Activated naive CD8-positive, alpha-beta T cell treated with anti-CD3 and anti-CD28 coated beads, Interleukin-2, amount 10 ng/mL, durations not matched to agents 7 days and 5 days (primary cell): ENCODE measurements around the gene CIB4. TPM values are rescaled to one million over a fixed set of nuclear protein-coding genes. Genes with fewer than 3 reads are reported as not detected.

ENCODE experiments used
- ATAC-seq: fragments of 150-1000 bp; cut with Tn5 transposase; one replicate; pipeline ENCODE4 v1.10.0; 2021; ENCODE audit warnings: low read depth, moderate library complexity
- POLR2A ChIA-PET: fragments of 350-600 bp; sonication (Branson Sonifier 250); formaldehyde crosslinking; loops from one replicate; lab custom pipeline; 2021; ENCODE audit warnings: antibody characterized with exemption; lab: Charles Lee
- DNase-seq: peaks from one replicate; pipeline ENCODE4 v3.0.0; 2021
- H3K27ac Mint-ChIP-seq: one replicate; pipeline ENCODE4 v1.8.0; 2022; ENCODE audit warnings: mild to moderate bottlenecking, mixed read lengths
- H3K27me3 Mint-ChIP-seq: one replicate; pipeline ENCODE4 v1.8.0; 2022; ENCODE audit warnings: mild to moderate bottlenecking, moderate library complexity, mixed read lengths
- H3K36me3 Mint-ChIP-seq: one replicate; pipeline ENCODE4 v1.8.0; 2021; ENCODE audit warnings: mild to moderate bottlenecking, mixed read lengths
- H3K4me1 Mint-ChIP-seq: one replicate; pipeline ENCODE4 v1.8.0; 2021; ENCODE audit warnings: mixed read lengths
- H3K4me3 Mint-ChIP-seq: one replicate; pipeline ENCODE4 v1.8.0; 2022; ENCODE audit warnings: mild to moderate bottlenecking, moderate library complexity, mixed read lengths
- H3K9me3 Mint-ChIP-seq: one replicate; pipeline ENCODE4 v1.8.0; 2021; ENCODE audit warnings: mixed read lengths
- total RNA-seq, 2 experiments: library from RNA; stranded (reverse); gene quantifications; one replicate each; pipeline ENCODE4 v1.2.3, GENCODE V29; 2021

The CIB4 gene
- not detected for total RNA-seq

DNA sequence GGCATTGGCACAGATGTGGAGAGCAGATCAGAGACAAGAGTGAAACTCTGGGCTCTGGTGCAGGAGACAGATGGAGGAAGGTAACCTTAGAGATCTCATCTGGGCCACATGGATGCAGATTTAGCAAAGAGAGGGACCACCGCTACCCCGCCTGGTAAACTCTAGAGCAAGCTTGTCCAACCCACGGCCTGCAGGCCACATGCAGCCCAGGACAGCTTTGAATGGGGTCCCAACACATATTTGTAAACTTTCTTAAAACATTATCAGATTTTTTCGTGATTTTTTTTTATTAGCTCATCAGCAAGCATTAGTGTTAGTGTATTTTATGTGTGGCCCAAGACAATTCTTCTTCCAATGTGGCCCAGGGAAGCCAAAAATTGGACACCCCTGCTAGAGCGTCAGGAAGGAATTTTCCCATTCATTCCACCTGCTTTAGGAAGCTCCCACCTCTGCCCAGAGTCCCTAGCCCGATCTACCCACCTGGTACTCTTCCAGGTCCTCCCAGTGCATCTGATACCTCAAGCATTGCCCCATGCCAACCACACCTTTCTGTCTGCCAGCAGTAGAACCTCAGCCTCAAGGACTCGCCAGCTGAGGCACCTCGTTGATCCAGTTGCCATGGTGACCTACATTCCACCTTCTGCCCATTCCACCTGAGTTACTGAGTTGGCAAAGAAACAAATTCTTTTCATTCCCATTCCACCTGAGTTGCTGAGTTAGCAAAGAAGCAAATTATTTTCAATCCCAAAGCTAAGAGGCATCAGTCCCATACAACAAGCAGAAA lies at the start of gene CIB4:
CIB4 (minus strand) TSS at position 586 of the 784 bp plus-strand sequence; CDS start at position 534, 52 bp downstream.
- POLR2A ChIA-PET = no interaction called here
- H3K4me3 Mint-ChIP-seq = no peak within 1 kb of the TSS
- no peak for DNase-seq
- peaks cover 25% of the 10 kb centered on the region for H3K27me3 Mint-ChIP-seq
- H3K4me1 Mint-ChIP-seq = peaks cover 5% of the 10 kb centered on the region
- no peaks in the 10 kb centered on the region for H3K9me3 Mint-ChIP-seq
- ATAC-seq = no peak
- H3K36me3 Mint-ChIP-seq = no peaks in the 10 kb centered on the region
- no peak within 1 kb of the TSS for H3K27ac Mint-ChIP-seq

DNA sequence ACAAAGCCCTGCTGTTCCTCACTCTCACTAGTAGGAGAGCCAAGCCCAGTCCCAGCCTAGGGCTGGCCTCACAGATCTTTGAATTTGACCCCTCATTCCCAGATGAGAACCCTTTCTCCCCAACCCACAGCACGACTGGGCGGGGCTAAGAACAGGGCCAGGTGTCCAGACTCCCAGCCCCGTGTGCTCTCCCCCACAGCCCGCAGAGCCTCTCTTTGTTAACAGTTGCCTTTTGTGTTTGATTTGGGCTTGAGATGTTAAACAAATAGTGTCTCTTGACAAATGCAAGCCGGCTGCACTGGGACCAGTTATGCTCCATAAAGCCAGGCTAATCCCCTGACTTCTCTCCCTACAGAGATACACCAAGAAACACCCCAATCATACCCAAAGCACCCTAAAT lies 46.6 kb upstream of the CIB4 start:
- peaks cover 2% of the 10 kb centered on the region for H3K4me1 Mint-ChIP-seq

DNA sequence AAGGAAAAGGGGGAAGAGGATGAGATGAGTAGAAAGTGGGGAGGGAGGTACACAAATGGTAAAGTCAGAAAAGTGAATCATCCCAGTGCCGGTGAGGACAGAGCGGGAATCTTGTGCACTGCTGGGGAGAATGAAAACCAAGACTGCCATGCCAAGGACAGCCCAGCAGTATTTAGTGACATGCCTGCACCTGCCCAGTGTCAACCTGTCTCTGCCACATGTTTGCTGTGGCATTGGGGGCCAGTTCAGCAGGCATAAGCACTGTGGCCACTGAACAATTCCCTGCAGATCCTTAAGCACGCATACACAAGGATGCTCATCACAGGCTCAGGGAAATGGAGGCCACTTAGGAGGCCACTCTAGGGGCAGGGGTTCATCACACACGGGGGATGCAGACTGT lies 46.2 kb upstream of the CIB4 start:
- Mint-ChIP-seq H3K27ac (no peak overlapping the region), H3K4me3 (no peak overlapping the region), H3K36me3 (no peaks in the 10 kb centered on the region), H3K4me1 (peaks cover 2% of the 10 kb centered on the region), H3K9me3 (no peaks in the 10 kb centered on the region), H3K27me3 (peaks cover 43% of the 10 kb centered on the region)
- DNase-seq (no peak), ATAC-seq (no peak)
- POLR2A ChIA-PET = no interaction called here

More for the DNA sequence above, 46.6 kb upstream of the CIB4 start:
- DNase-seq (no peak), ATAC-seq (no peak)
- Mint-ChIP-seq H3K27me3 (peaks cover 43% of the 10 kb centered on the region), H3K36me3 (no peaks in the 10 kb centered on the region), H3K27ac (no peak overlapping the region), H3K4me3 (no peak overlapping the region), H3K9me3 (no peaks in the 10 kb centered on the region)
- POLR2A ChIA-PET = no interaction called here

DNA sequence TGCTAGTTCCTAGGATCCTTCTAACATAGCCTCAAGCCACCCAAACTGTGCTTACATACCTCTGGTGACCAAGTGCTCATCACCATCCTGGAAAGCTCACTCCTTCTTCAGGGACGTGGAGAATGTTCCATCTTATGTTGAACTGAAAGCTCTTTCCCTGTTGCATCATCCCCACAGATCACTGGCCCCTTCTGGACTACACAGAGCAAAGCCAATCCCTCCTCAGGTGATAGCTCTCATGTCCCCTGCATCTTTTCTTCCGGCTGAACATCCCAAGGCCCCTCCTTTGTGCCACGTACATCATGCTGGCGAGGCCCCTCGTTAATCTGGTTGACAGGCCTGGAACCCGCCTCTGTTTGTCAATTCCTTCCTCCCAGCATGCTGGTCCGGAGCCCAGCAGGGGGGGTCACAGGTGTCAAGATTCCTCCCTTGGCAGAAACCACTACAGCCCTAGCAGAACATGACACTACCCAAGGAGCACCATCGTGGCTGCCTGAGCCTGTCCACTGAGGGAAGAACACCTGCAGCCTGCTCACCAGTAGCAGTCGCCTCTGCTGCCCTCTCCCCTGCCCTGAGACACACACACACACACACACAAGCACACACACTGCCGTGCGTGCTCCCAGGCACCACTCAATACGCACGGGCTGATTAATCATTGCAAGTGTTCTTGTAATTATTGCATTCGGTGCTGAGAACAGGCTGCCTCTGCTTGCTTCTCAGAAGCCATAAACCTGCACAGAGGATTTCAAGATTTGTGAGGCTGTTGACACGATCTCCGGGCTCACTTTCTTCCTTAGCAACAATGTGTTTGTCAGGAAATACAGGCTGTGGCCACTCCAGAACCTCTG lies 45.0 kb upstream of the CIB4 start:
- Mint-ChIP-seq H3K4me1 (no peaks in the 10 kb centered on the region), H3K36me3 (no peaks in the 10 kb centered on the region), H3K27me3 (peaks cover 40% of the 10 kb centered on the region), H3K27ac (no peak overlapping the region), H3K9me3 (no peaks in the 10 kb centered on the region), H3K4me3 (no peak overlapping the region)
- DNase-seq (no peak), ATAC-seq (no peak)
- POLR2A ChIA-PET = no interaction called here

DNA sequence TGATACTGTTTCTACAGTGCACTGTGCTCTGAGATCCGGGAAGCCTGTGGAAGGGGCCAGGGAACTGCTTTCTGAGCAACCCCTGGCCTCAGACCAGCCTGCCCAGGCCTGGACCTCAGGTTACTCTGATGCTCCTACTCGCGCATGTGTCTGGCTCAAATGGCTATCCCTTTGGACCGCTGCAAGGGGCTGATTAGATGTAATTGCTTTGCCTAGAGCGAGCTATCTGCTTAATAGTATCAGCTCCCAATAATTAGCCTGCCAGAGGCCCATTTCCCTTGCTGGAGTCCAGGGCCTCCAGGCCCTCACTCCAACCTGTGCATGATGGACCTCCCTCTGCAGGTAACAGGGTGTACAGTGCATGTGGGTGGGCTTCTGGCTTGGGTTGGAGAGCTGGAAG lies 44.2 kb upstream of the CIB4 start:
- Mint-ChIP-seq H3K4me3 (no peak overlapping the region), H3K4me1 (no peaks in the 10 kb centered on the region), H3K27me3 (peaks cover 31% of the 10 kb centered on the region), H3K36me3 (no peaks in the 10 kb centered on the region), H3K9me3 (no peaks in the 10 kb centered on the region), H3K27ac (no peak overlapping the region)
- no peak for DNase-seq
- no peak for ATAC-seq
- POLR2A ChIA-PET = no interaction called here

DNA sequence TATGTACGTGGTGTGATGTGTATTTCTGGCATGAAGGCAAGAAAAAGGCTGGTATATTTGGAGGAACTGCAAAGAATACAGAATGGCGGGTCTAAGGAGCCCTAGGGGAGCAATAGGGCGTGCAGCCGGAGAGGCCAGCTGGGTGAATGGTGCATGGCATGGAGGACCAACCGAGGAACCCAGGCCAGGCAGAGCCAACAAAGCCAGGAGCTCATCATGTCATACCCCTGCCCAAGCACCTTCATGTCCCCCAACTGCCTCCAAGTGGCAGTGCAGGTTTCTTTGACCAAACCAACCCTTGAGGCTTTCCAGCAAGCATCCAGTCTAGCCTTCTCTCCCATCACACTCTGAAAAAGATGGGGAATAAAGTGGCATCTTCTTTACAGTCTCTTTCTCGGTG lies 42.4 kb upstream of the CIB4 start:
- no peak for ATAC-seq
- POLR2A ChIA-PET = no interaction called here
- Mint-ChIP-seq H3K9me3 (no peaks in the 10 kb centered on the region), H3K4me1 (no peaks in the 10 kb centered on the region), H3K27ac (no peak overlapping the region), H3K27me3 (peaks cover 37% of the 10 kb centered on the region), H3K4me3 (no peak overlapping the region), H3K36me3 (no peaks in the 10 kb centered on the region)
- no peak for DNase-seq

DNA sequence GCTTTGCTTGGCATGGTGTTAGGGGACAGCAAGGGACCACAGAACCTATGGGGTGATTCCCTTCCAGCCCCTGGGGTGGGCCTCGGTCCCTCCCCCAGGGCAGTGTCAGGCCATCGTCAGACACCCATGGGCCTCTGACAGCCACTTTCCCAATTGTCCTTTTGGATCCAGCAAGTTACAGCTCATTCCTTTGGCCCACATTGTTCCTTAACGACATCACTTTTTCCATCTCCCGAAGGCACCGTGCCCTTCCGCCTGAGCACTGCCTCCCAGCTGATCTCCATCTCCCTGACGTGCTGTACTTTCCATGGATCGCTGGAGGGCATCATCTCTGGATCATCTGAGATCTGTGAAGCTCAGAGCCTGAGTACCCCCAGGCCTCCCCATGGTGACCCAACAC lies 41.0 kb upstream of the CIB4 start:
- DNase-seq (no peak), ATAC-seq (no peak)
- POLR2A ChIA-PET = no interaction called here
- no peak overlapping the region for H3K4me3 Mint-ChIP-seq
- no peaks in the 10 kb centered on the region for H3K9me3 Mint-ChIP-seq
- H3K4me1 Mint-ChIP-seq = no peaks in the 10 kb centered on the region
- H3K36me3 Mint-ChIP-seq = no peaks in the 10 kb centered on the region
- H3K27me3 Mint-ChIP-seq = peaks cover 36% of the 10 kb centered on the region
- H3K27ac Mint-ChIP-seq = no peak overlapping the region

DNA sequence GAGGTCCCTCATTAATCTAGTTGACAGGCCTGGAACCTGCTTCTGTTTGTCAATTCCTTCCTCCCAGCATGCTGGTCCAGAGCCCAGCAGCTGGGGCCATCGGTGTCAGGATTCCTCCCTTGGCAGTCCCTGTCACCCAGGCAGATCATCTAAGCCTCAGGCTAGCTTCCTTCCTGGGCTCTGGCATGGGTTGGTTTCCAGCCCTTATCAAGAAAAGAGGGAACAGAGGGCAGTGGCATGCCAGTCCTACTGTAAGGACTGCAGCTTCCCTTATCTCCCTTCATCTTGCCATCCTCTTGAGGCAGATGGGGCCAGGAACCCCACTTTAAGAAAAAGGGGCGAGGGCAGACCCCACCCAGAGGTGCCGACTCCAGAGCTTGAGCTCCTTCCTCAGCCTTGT lies 40.5 kb upstream of the CIB4 start:
- POLR2A ChIA-PET = no interaction called here
- no peak overlapping the region for H3K27ac Mint-ChIP-seq
- H3K9me3 Mint-ChIP-seq = no peaks in the 10 kb centered on the region

DNA sequence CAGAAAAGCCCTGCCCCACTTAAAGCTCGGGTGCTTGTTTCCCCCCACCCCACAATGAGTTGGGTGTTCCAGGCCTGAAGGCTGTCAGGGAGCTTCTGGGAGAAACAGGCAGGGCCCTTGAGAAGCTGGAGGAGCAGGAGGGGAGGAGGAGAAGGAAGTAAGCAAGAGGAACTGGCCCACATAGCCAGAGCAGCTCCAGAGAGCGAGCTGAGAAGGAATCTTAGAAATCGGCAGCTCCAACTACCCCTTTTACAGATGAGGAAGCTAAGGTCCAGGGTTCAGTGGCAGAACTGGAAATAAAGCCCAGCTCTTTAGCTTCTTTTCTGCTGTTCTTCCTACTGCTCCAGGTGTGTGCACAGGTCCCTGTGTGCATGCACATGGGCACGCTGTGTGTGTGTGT lies 38.7 kb upstream of the CIB4 start:
- POLR2A ChIA-PET = no interaction called here
- no peak overlapping the region for H3K4me3 Mint-ChIP-seq
- peaks cover 19% of the 10 kb centered on the region for H3K27me3 Mint-ChIP-seq
- DNase-seq (no peak), ATAC-seq (no peak)
- no peaks in the 10 kb centered on the region for H3K9me3 Mint-ChIP-seq
- H3K4me1 Mint-ChIP-seq = no peaks in the 10 kb centered on the region
- H3K27ac Mint-ChIP-seq = no peak overlapping the region
- no peaks in the 10 kb centered on the region for H3K36me3 Mint-ChIP-seq

More for the DNA sequence above, 40.5 kb upstream of the CIB4 start:
- DNase-seq (no peak), ATAC-seq (no peak)
- H3K4me3 Mint-ChIP-seq = no peak overlapping the region
- H3K4me1 Mint-ChIP-seq = no peaks in the 10 kb centered on the region
- no peaks in the 10 kb centered on the region for H3K36me3 Mint-ChIP-seq
- peaks cover 32% of the 10 kb centered on the region for H3K27me3 Mint-ChIP-seq

DNA sequence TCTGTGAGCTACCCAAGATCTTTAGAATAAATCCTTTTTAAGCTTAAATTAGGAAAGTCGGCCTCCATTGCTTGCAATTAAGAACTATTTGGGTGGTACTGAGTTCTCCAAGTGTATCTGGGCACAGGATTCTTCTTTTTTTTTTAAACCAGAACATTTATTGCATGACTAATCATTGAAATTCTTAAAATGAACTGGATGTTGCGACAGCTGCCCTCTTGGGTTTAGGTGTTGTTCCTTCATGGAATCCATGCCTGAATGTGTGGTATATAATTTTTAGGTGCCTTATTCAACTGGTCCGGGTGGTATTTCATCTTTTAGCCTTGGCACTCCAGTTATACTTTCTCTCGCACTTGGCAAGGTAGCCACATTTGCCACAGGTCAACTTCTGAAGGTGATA lies 36.9 kb upstream of the CIB4 start:
- POLR2A ChIA-PET = no interaction called here
- Mint-ChIP-seq H3K36me3 (no peaks in the 10 kb centered on the region), H3K9me3 (no peaks in the 10 kb centered on the region), H3K27me3 (peaks cover 25% of the 10 kb centered on the region), H3K4me3 (no peak overlapping the region), H3K4me1 (no peaks in the 10 kb centered on the region), H3K27ac (no peak overlapping the region)
- no peak for ATAC-seq
- no peak for DNase-seq

DNA sequence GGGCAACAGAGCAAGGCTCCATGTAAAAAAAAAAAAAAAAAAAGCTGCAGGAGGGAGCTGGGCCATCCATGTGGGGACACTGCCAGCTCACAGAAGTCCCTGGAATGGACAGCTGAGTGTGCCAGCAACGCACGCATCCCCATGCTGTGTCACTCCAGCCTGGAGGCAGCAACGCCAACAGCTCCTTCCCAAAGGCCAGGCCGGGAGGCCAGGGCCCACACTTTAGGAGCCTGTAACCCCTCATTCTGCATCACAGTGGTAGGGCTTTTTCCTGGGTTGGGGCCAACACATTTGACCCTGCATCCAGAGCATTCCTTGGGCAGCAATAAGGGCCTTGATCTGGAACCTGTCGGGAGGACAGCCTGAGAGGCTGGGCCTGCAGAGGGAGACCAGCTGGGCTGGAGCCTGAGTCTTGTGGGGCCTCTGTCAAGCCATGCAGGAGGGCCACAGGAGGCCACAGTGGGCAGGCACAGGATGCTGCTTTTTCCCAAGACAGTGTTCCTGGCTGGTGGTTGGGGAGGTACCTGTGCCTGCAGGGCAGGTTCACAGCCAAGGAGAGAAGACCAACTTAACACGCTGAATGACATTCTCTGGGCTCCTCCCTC lies 34.6 kb upstream of the CIB4 start:
- Mint-ChIP-seq H3K9me3 (no peaks in the 10 kb centered on the region), H3K4me3 (no peak overlapping the region), H3K36me3 (no peaks in the 10 kb centered on the region), H3K4me1 (no peaks in the 10 kb centered on the region), H3K27ac (no peak overlapping the region), H3K27me3 (peaks cover 30% of the 10 kb centered on the region)
- ATAC-seq (no peak), DNase-seq (no peak)
- POLR2A ChIA-PET = no interaction called here

DNA sequence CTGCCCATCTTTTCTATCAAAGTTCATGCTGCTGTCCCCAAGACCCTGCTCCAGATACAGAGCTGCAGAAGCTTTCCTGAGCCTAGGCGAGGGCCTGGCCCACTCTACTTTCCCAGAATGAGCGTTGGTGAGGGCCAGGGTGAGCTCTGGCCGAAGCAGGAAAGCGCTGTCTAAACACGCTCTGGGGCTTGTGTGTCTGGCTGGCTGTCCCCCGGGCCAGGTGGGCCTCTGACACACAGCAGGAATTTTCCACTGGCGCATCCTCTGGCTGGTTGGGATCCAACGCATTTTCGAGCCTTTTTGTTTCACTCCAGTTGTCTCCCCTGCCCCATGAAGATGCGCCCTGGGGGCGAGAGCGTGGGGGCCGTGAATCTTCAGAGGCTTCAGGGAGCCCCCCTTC lies 33.6 kb upstream of the CIB4 start:
- H3K27ac Mint-ChIP-seq = no peak overlapping the region
- POLR2A ChIA-PET = no interaction called here
- DNase-seq (peak; percentile 12), ATAC-seq (no peak)
- peaks cover 2% of the 10 kb centered on the region for H3K4me1 Mint-ChIP-seq
- no peaks in the 10 kb centered on the region for H3K36me3 Mint-ChIP-seq
- H3K4me3 Mint-ChIP-seq = no peak overlapping the region
- peaks cover 35% of the 10 kb centered on the region for H3K27me3 Mint-ChIP-seq
- no peaks in the 10 kb centered on the region for H3K9me3 Mint-ChIP-seq

DNA sequence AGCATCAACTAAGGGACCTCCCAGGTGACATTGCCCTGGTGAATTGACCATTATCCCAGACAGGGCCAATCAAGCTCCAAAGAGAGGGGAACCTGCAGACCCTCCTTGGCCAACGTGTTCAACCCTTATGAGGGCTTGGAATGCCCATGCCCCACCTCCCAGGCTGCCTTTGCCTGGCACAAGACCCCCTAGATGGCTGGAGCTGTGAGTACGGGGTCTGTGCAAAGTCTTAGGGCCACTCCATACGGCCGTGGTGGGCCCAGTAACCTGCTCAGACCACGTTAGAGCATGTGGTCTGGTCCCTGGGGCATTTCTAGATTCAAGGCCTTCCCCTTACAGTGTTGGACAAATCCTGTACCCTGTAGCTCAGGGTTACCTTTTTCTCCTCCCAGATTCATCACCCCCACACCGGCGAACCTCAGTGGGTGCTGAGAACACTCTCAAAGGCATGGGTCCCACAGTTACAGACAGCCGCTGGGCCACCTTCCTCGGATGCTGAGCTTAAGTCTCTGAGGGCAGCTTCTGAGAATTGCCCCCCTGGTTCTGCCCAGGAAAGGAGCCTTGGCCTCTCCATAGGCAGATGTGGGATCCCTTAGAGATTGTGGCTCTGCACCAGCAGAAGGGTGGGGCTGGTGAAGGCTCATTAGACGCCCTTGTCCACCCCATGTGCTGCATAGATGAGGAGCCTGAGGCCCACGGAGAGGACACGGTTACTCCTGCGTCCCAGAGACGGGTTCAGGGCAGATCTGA lies 33.0 kb upstream of the CIB4 start:
- DNase-seq = peak; percentile 19
- POLR2A ChIA-PET = no interaction called here
- ATAC-seq = no peak
- H3K36me3 Mint-ChIP-seq = no peaks in the 10 kb centered on the region
- H3K4me3 Mint-ChIP-seq = no peak overlapping the region
- no peak overlapping the region for H3K27ac Mint-ChIP-seq
- H3K27me3 Mint-ChIP-seq = peaks cover 35% of the 10 kb centered on the region
- H3K4me1 Mint-ChIP-seq = peaks cover 7% of the 10 kb centered on the region
- H3K9me3 Mint-ChIP-seq = no peaks in the 10 kb centered on the region
